ENCODE measurements around the gene TMEM204.

DNA sequence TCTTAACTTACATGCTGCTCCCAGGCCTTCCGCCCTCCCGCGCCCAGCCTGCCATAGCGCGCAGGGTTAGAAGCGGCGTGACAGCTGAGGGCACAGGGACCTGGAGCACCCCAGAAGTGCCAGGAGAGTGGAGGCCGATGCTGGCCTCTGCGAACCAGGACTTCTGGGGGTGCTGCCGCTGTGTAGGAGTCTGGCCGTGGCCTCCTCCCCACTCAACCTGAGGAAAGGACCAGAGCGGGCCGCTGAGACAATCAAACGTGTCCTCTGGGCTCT is 1.9 kb upstream of the TMEM204 start:
- TF ChIP-seq, protein P1, sequence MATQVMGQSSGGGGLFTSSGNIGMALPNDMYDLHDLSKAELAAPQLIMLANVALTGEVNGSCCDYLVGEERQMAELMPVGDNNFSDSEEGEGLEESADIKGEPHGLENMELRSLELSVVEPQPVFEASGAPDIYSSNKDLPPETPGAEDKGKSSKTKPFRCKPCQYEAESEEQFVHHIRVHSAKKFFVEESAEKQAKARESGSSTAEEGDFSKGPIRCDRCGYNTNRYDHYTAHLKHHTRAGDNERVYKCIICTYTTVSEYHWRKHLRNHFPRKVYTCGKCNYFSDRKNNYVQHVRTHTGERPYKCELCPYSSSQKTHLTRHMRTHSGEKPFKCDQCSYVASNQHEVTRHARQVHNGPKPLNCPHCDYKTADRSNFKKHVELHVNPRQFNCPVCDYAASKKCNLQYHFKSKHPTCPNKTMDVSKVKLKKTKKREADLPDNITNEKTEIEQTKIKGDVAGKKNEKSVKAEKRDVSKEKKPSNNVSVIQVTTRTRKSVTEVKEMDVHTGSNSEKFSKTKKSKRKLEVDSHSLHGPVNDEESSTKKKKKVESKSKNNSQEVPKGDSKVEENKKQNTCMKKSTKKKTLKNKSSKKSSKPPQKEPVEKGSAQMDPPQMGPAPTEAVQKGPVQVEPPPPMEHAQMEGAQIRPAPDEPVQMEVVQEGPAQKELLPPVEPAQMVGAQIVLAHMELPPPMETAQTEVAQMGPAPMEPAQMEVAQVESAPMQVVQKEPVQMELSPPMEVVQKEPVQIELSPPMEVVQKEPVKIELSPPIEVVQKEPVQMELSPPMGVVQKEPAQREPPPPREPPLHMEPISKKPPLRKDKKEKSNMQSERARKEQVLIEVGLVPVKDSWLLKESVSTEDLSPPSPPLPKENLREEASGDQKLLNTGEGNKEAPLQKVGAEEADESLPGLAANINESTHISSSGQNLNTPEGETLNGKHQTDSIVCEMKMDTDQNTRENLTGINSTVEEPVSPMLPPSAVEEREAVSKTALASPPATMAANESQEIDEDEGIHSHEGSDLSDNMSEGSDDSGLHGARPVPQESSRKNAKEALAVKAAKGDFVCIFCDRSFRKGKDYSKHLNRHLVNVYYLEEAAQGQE (IDR thresholded peaks at IDR 0.05; ENCODE audit: insufficient read depth in 1 of 2, low read depth in 2 of 2, low read length in 2 of 2) = no peak
- TF ChIP-seq POLR2AphosphoS5 (IDR thresholded peaks at IDR 0.05; ENCODE audit: low read depth, low read length) = no peak
- TF ChIP-seq SIN3A (IDR thresholded peaks at IDR 0.05; ENCODE audit: borderline replicate concordance, insufficient read depth, low read length) = no peak
- TF ChIP-seq FOXP2 (optimal IDR thresholded peaks at IDR 0.05; ENCODE audit: borderline replicate concordance, extremely low read depth, extremely low read length, insufficient read depth) = no peak
- TF ChIP-seq TAF1 (IDR thresholded peaks at IDR 0.05; ENCODE audit: borderline replicate concordance, insufficient read depth, low read length) = no peak

Data from PFSK-1 (cell line).